WTC11 (cell line): ENCODE results near the gene ADCK2.

Experiments
- CBFB ChIP-seq: sonication (generic); formaldehyde crosslinking; IDR thresholded peaks from 2 replicates; pipeline ENCODE4 v1.8.1; 2022; ENCODE audit warnings: mild to moderate bottlenecking, low read depth, missing genetic modification reagents
- MXD4 ChIP-seq: fragments of 250-450 bp; sonication (Bioruptor Pico); IDR thresholded peaks from 2 replicates; pipeline ENCODE4 v1.8.0; 2021; ENCODE audit warnings: mild to moderate bottlenecking, moderate library complexity, borderline replicate concordance
- TEAD1 ChIP-seq: sonication (generic); formaldehyde crosslinking; IDR thresholded peaks from 2 replicates; pipeline ENCODE4 v1.8.0; 2022; ENCODE audit warnings: mild to moderate bottlenecking, missing genetic modification reagents
- TP53 ChIP-seq: sonication (generic); formaldehyde crosslinking; IDR thresholded peaks from 2 replicates; pipeline ENCODE4 v1.8.1; 2023; ENCODE audit warnings: mild to moderate bottlenecking, missing genetic modification reagents
- ZNF263 ChIP-seq: sonication (generic); formaldehyde crosslinking; IDR thresholded peaks from 2 replicates; pipeline ENCODE4 v1.8.1; 2022; ENCODE audit warnings: low read depth, mild to moderate bottlenecking, moderate library complexity, missing genetic modification reagents
- TF ChIP-seq, protein P1 (sequence below): fragments of 200-600 bp; IDR thresholded peaks from 2 replicates; pipeline ENCODE4 v1.8.0; 2022; ENCODE audit warnings: antibody characterized with exemption

- TF ChIP-seq, protein P1, sequence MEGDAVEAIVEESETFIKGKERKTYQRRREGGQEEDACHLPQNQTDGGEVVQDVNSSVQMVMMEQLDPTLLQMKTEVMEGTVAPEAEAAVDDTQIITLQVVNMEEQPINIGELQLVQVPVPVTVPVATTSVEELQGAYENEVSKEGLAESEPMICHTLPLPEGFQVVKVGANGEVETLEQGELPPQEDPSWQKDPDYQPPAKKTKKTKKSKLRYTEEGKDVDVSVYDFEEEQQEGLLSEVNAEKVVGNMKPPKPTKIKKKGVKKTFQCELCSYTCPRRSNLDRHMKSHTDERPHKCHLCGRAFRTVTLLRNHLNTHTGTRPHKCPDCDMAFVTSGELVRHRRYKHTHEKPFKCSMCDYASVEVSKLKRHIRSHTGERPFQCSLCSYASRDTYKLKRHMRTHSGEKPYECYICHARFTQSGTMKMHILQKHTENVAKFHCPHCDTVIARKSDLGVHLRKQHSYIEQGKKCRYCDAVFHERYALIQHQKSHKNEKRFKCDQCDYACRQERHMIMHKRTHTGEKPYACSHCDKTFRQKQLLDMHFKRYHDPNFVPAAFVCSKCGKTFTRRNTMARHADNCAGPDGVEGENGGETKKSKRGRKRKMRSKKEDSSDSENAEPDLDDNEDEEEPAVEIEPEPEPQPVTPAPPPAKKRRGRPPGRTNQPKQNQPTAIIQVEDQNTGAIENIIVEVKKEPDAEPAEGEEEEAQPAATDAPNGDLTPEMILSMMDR, result no peak
- TF ChIP-seq CBFB (CRISPR knock-in tag) (no peak), ZNF263 (CRISPR knock-in tag) (no peak), TP53 (CRISPR knock-in tag) (no peak), TEAD1 (CRISPR knock-in tag) (no peak), MXD4 (CRISPR knock-in tag) (no peak)
Measured at GRCh38 chr7:140685407-140686087, 12.8 kb downstream of the ADCK2 start.
